GM21786 (cell line): ENCODE measurements around the gene KATNAL2.

Source experiments
- ATAC-seq: cut with Tn5 transposase; IDR thresholded peaks from one replicate; pipeline ENCODE4 v1.9.1; 2021; ENCODE audit not compliant: unreplicated experiment

Gene KATNAL2

DNA sequence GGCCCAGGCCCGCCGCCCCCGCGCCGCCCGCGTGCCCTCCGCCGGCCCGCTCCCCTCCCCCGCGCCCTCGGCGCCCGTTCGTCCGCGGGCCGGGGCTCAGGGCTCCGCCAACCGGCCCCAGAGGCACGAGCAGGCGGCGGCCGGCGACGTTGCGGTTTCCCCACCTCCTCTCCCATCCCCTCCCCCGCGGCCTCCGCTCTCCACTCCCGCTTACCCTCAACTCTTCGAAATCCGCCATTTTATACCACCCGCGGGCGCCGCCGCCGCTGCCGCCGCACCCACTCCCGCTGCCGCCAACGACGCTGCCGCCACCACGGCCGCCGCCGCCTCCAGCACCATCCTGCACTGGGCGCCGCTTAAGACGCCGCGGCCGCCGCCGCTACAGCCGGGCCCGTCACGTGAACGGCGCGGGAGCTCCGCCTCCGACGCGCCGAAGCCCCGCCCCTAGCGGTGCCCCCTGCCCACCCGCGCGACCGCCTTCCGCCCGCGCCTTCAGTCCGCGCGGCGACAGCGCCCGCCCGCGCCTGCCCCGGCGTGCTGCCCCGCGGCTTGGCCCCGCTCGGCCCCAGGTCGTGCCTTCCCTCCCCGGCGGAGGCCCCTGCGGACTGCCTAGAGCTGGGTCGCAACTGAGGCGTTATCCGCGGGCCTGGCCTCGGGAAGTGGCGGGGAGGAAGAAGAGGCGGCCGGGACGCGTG, at the start of gene KATNAL2, which contains the start of gene PIAS2:
Gene KATNAL2, plus strand, starts transcription at position 495 of the 695 bp plus-strand sequence. CDS start 29,271 bp downstream, outside the sequence.
Gene PIAS2, minus strand, starts transcription at position 400 of the 695 bp plus-strand sequence. Its CDS starts 162 bp downstream, at position 238.
- ATAC-seq: peak; percentile 75

GRCh38 chr18:46868169-46868921, 49.1 kb upstream of the KATNAL2 start:
- ATAC-seq: no peak

DNA sequence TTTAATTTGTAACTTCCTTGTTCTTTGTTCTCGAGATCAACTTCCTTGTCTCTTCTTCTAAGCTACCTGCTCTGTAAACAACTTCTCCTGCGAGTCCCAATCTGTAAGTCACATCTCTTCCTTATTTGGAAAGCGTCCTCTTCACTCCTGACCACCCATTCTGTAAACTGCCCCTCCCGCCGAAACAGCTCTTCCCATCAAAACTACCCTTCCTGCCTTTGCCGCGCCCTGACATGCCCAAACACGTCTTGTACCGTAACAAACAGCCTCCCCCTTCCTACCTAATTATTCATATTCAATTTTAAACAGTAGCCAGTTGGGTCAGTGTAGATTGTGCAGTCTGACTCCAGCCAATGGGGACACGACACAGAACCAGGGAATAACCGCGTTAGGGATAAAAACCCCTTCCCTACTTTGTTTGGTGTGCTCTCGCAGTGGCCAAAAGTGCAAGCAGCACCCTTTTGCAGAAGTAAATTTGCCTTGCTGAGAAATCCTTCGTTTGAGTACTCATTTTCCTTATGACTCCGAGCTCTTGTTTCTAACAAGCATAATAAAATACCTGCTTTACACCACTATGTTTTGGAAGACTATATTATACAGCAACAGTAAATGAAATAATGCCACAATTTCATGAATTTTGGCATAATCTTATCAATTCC, 39.9 kb upstream of the KATNAL2 start:
- ATAC-seq: no peak

DNA sequence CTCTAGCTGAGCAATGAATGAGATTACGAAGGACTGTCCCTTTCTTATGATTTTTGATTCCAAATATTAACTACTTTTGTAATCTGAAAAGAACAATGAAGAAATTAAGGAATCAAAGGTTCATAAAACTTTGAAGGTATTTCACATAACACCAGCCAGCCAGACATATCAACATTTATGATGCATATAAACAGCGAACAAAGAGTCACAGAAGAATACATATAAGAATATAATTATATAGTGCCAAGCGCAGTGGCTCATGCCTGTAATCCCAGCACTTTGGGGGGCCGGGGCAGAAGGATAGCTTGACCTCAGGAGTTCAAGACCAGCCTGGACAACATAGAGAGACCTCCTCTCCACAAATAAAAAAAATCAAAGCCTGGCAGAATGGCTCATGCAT, 34.2 kb upstream of the KATNAL2 start:
- ATAC-seq: no peak

DNA sequence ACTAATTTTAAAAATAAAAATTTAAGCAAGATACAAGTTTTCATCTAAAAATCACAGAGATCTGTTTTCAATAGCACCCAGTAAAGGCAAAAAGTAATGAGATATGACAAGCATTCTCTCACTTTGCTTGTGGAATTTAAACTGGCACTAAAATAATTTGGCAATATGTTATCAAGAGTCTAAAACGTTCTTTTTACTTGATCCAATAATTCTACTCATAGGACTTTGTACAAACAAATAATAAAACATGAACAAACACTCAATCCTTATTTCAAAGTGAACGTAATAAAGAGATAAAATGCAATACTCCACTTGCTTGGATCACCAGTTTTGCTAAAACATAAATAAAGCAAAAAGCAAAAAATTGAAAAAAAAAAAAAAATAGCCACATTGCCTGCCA, 30.5 kb upstream of the KATNAL2 start:
- ATAC-seq: no peak

DNA sequence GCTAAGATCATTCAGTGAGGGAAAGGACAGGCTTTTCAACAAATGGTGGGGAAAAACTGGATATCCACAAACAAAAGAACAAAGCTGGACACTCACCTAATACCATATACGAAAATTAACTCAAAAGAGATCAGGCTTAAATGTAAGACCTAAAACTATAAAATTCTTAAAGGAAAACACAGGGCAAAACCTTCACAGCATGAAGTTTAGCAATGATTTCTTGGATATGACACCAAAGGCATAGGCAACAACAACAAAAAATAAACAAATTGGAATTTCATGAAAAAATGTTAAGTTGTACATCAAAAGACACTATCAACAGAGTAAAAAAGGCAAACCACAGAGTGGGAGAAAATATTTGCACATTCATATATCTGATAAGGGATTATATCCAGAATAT, 28.4 kb upstream of the KATNAL2 start:
- ATAC-seq: no peak

- peak; percentile 85 for ATAC-seq
Observed at GRCh38 chr18:46891742-46892214, 25.6 kb upstream of the KATNAL2 start.

GRCh38 chr18:46892842-46893241, 24.6 kb upstream of the KATNAL2 start:
- peak; percentile 57 for ATAC-seq

GRCh38 chr18:46893360-46893759, 24.0 kb upstream of the KATNAL2 start:
- no peak for ATAC-seq

GRCh38 chr18:46894124-46894523, 23.3 kb upstream of the KATNAL2 start:
- ATAC-seq: no peak

- peak; percentile 85 for ATAC-seq
Observed at GRCh38 chr18:46899274-46899948, 18.0 kb upstream of the KATNAL2 start.

GRCh38 chr18:46903406-46903805, 14.0 kb upstream of the KATNAL2 start:
- no peak for ATAC-seq

DNA sequence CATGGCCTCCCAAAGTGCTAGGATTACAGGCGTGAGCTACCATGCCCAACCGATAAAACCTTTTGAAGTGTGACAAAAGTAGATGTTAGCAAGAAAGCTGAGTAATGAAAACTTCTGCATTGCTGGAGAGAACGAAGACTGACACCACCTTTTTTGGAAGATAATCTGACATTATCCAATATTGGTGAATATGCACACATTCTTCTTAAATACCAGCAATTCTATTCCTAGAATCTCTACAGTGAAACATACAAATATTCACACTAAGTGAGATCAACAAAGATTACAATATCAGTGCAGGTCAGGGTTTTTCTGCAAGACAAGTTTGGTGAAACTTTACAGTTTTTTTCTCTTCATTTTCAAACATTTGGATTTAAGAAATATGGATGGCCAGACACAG, 7.9 kb upstream of the KATNAL2 start:
- ATAC-seq: no peak

GRCh38 chr18:46910856-46911255, 6.5 kb upstream of the KATNAL2 start:
- ATAC-seq: no peak

GRCh38 chr18:46915800-46916550, 1.4 kb upstream of the KATNAL2 start:
- no peak for ATAC-seq

GRCh38 chr18:46916551-46917107, 773 bp upstream of the KATNAL2 start:
- ATAC-seq: peak; percentile 27

GRCh38 chr18:46917803-46918600, 600 bp downstream of the KATNAL2 start:
- no peak for ATAC-seq

GRCh38 chr18:46920067-46920466, 2.7 kb downstream of the KATNAL2 start:
- no peak for ATAC-seq

- ATAC-seq: no peak
Observed at GRCh38 chr18:46920653-46921052, 3.3 kb downstream of the KATNAL2 start.
